ENCODE results near the gene TEX36.

DNA sequence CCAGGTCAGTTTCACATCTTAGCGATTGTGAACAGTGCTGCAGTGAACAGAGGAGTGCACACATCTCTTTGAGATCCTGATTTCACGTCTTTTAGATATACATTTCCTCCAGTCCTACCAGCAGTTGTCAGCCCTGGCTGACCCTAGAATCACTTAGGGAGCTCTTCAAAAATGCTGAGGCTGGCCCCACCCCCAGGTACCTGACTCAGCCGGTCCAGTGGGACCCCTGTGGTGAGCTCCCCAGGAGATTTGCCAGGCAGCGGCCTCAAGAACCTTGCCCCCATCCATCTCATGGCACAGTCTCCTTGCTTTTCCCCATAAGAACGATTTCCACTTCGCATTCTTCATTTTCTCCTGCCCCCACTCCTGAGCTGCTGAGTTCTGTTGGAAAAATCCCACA is 45.5 kb downstream of the TEX36 start:
- TF ChIP-seq, protein P1, sequence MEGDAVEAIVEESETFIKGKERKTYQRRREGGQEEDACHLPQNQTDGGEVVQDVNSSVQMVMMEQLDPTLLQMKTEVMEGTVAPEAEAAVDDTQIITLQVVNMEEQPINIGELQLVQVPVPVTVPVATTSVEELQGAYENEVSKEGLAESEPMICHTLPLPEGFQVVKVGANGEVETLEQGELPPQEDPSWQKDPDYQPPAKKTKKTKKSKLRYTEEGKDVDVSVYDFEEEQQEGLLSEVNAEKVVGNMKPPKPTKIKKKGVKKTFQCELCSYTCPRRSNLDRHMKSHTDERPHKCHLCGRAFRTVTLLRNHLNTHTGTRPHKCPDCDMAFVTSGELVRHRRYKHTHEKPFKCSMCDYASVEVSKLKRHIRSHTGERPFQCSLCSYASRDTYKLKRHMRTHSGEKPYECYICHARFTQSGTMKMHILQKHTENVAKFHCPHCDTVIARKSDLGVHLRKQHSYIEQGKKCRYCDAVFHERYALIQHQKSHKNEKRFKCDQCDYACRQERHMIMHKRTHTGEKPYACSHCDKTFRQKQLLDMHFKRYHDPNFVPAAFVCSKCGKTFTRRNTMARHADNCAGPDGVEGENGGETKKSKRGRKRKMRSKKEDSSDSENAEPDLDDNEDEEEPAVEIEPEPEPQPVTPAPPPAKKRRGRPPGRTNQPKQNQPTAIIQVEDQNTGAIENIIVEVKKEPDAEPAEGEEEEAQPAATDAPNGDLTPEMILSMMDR (IDR thresholded peaks at IDR 0.05): no peak
- TF ChIP-seq POLR2A (IDR thresholded peaks at IDR 0.05): no peak

Data from Peyer's patch (tissue), 4 donors.